Hippocampal formation (tissue), 2 donors: ENCODE data around the gene SYNM.
A peak's percentile ranks its signal among the peaks of the same experiment; 100 is the strongest.
"Not testable (repeated sequence)": the region's sequence is repeated elsewhere in the genome, so short reads cannot be mapped to it uniquely, and the experiment has no call there.

Source experiments
- DNase-seq, 2 donors: peaks; one replicate each; lab custom pipeline; 2025; lab: John Stamatoyannopoulos, UW

Gene SYNM, protein sequence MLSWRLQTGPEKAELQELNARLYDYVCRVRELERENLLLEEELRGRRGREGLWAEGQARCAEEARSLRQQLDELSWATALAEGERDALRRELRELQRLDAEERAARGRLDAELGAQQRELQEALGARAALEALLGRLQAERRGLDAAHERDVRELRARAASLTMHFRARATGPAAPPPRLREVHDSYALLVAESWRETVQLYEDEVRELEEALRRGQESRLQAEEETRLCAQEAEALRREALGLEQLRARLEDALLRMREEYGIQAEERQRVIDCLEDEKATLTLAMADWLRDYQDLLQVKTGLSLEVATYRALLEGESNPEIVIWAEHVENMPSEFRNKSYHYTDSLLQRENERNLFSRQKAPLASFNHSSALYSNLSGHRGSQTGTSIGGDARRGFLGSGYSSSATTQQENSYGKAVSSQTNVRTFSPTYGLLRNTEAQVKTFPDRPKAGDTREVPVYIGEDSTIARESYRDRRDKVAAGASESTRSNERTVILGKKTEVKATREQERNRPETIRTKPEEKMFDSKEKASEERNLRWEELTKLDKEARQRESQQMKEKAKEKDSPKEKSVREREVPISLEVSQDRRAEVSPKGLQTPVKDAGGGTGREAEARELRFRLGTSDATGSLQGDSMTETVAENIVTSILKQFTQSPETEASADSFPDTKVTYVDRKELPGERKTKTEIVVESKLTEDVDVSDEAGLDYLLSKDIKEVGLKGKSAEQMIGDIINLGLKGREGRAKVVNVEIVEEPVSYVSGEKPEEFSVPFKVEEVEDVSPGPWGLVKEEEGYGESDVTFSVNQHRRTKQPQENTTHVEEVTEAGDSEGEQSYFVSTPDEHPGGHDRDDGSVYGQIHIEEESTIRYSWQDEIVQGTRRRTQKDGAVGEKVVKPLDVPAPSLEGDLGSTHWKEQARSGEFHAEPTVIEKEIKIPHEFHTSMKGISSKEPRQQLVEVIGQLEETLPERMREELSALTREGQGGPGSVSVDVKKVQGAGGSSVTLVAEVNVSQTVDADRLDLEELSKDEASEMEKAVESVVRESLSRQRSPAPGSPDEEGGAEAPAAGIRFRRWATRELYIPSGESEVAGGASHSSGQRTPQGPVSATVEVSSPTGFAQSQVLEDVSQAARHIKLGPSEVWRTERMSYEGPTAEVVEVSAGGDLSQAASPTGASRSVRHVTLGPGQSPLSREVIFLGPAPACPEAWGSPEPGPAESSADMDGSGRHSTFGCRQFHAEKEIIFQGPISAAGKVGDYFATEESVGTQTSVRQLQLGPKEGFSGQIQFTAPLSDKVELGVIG (N-terminal part only)

DNA sequence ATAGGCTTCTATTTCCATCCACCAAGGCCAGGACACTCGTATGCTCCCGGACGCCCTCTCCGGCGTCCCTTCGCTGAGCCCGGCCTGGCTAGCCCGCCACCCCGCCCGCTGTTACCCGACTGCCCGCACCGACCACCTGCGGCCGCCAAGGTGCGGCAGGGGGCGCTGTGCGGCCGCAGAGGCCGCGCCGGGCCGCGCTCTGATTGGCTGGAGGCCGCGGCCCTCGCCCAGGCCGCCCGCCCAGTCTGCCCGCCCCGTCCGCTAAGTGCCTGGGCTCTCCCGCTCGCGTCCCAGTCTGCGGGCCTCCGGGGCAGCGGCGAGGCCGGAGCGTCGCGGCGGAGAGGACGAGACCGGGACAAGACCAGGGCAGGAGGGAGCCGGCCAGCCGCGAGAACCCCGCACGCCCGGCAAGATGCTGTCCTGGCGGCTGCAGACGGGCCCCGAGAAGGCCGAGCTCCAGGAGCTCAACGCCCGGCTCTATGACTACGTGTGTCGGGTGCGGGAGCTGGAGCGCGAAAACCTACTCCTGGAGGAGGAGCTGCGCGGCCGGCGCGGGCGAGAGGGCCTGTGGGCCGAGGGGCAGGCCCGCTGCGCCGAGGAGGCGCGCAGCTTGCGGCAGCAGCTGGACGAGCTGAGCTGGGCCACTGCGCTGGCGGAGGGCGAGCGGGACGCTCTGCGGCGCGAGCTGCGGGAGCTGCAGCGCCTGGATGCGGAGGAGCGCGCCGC lies at the start of gene SYNM:
SYNM (plus strand) TSS at position 293 of the 726 bp plus-strand sequence; CDS start at position 413, 120 bp downstream.
- DNase-seq = peak; percentile 70 to 83

DNA sequence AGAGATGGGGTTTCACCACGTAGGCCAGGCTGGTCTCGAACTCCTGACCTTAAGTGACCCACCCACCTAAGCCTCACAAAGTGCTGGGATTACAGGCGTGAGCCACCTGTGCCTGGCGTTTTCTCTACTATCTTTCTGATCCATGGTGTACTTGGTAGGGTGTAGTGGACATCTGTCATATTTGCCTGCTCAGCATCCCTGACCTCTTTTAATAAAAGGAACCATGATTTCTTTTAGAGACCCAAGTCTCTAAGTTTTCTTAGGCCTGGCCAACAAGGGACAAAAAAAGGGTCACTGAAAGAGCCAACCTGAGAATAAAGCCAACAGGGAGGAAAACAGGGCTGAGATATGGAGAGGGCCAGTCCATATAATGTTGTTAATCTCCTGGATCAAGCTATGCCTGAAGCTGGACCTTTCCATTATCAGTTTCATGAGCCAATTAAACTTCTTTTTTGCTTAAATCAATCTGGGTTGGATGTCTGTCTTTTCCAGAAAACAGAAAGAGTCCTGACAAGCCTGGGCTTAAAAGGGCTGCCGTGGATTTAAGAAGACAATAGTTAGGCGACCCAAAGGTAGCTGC lies 49.2 kb upstream of the SYNM start:
- DNase-seq = no peak

DNA sequence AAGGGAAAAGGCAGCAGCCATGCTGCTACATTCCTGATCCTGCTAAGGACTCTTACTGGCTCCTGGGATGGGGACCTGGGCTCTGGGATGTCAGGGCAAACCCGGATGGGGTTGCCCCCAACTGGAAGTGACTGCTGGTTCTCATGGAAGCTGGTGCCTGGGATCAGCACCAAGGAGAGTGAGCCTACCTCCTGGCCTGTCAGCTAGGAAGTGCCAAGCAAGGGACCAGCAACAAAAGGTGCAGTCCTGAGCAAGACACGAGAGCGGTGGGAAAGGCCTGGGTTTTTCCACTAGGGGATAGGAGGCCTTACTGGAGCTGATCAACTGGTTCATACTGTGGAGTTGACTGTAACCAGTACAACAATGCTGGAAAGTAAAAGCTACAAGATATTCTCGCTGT lies 47.9 kb upstream of the SYNM start:
- DNase-seq = no peak

DNA sequence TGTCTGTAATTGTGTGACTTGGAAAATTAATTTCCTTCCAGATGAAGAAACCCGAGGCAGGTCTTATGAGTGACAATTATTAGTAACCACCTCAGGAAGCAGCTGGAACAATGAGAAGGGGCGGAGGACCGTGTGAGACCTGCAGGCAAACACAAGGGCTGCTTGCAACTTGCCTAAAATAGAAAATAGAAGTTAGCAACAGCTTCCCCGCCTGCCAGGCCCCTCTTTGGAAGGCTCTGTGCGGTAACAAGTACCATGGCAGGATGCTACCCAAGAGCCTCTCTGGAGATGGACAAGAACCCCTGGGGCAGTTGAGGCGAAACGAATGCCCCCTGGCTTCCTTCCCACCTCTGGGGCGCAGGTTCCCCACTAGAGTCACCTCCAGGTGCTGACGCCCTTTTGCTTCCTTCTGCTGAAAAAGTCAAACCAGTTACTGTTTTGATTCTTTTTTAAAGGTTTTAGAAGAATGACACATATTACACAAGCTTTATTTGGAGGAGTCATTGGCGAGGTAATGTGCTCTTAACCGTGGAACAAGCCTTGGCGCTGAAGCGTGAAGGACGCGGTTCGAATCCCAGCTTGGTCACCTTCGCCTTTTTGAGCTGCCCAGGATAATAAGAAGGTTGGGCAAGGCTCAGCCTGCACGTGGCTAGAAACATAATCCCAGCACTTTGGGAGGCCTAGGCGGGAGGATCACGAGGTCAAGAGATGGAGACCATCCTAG lies 47.0 kb upstream of the SYNM start:
- no peak for DNase-seq

DNA sequence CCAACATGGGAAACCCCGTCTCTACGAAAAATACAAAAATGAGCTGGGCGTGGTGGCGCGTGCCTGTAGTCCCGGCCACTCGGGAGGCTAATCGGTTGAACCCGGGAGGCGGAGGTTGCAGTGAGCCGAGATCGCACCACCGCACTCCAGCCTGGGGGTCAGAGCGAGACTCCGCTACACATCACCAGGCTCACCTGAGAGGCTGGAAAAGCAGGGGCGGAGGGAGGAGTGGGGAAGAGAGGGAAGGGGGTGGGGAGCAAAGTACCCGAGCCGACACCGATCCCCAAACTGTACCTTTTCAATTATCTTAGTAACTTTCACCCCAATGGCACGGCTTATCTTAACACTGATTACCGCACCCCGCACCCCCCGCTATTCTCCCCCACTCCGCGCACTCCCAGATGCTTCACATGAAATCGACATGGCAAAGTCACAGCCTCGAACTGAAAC lies 46.4 kb upstream of the SYNM start:
- no peak for DNase-seq

DNA sequence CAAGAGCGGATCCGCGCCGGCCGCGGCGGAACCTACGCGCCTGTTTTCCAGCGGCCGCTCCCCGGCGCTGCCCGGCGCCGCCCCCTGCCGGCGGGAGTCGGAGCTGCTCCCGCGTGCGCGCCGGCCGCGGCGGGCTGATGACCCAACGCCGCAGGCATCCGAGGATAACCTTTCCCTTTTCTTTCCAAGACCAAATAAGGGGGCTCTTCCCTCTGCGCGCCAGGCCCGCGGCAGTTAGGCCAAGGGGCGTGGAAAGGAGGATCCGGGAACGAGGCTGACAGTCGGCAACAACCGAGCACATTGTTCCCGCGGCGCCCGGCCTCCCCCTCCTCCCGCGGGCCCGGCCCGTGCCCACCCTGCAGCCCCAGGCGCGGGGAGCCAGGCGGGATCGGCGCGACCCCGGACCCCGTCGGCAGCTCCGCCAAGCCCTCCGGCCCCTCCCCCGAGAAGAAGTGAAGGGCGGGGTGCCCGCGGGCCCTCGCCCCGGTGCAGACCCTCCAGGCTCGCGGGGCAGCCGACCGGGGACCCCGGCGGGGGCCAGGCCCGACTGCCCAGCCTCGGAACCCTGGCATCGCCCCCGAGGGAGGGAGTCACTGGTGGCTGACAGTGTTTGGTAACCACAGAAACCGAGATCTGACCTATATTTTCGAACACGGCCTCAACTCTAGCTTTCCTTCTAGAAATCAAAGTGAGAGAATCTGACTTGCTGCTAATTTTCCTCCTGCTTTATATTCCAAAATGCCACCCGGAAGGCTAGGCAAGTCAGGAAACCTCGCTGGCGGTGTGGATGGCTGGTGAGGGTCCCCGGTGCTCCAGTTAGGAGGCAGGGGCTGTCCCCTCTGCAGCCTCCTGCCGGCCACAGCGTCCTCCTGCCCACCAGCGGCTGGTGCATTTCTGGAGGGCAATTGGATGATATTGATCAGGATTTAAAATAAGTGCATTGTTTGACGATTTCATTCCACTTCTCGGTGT lies 45.6 kb upstream of the SYNM start:
- DNase-seq = peak; percentile 39 to 56

DNA sequence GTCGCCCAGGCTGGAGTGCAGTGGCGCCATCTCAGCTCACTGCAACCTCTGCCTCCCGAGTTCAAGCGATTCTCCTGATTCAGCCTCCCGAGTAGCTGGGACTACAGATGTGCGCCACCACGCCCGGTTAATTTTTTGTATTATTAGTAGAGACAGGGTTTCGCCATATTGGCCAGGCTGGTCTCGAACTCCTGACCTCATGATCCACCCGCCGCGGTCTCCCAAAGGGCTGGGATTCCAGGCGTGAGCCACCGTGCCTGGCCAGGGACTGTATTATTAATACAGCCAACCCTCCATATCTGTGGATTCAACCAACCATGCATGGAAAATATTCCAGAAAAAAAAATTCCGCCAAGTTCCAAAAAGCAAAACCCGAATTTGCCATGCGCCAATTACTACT lies 44.7 kb upstream of the SYNM start:
- DNase-seq = not testable (repeated sequence)

DNA sequence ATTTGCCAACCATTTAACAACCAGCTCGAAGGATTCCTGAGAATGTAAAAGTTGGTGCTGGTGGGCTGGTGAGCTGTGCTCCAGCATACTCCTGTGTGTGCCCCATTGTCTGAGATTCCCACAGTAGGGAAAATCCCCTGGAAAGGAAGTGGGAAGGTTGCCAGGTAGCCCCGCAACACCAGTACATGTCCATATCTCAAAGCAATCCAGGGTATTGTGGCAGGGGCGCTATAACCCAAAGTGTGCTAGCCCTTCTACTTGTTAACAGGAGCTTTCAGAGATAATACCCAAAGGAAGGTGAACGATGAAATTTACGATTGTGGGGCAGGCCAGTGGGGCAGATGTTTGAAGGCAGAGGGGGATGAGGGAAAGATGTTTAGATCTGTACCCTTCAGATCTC lies 42.7 kb upstream of the SYNM start:
- no peak for DNase-seq

DNA sequence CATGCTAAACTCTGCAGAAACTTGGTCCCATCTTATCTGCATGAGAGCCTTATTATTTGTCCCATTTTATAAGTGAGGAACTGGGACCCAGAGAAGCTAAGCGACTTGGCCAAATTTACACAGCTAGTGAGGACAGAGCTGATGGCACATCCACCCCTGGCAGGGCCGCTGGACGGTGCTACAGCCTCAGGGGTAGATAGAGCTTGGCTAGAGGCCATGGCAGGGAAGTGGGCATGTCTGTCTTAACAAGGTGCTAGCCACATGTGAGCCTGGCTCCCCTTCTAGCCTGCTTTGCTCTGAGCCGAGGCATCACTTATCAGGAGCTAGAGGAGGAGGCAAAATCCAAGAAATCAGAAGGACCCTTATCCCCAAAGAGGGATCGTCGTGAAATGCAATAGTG lies 36.7 kb upstream of the SYNM start:
- no peak for DNase-seq

DNA sequence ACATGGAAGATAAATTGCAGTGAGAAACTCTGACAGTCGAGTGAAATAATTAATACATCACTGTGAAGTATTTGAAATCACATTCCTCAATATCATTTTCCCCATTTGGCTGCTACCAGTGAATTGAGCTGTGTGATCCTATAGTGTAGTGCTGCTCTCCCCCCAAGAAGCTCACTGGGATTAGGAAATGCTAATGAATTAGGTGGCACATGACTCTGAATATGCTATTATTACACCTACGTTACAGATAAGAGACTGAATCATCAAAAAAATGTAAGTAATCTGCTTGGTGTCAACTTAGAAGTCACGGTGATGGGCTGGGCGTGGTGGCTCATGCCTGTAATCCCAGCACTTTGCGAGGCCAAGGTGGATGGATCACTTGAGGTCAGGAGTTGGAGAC lies 34.7 kb upstream of the SYNM start:
- no peak for DNase-seq

DNA sequence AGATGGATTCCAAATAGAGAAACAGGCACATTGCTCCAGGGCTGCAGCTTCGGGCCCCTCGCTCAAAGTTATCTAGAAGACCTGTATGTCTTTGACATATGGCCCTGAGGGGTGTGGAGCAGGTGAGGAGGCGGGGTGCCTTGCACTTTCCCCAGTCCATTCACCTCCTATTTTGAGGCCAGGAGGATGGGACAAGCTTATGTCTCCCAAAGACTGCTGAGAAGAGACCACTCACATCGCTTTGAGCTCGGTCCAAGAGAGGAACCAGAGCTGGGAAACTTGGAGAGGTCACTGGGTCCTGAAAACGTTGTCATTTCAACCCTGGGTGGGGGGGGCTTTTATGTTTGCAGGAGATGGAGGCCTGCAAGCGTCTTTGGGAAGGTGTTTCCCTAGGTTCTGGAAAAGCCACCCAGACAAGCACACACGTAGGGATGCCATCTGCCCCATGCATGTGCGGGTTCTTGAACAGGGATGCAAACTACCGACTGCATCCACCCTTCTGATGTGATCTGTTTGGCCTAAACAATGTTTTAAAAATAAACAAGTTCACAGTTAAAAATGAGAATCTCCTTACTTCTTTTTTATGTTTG lies 33.7 kb upstream of the SYNM start:
- DNase-seq = no peak

DNA sequence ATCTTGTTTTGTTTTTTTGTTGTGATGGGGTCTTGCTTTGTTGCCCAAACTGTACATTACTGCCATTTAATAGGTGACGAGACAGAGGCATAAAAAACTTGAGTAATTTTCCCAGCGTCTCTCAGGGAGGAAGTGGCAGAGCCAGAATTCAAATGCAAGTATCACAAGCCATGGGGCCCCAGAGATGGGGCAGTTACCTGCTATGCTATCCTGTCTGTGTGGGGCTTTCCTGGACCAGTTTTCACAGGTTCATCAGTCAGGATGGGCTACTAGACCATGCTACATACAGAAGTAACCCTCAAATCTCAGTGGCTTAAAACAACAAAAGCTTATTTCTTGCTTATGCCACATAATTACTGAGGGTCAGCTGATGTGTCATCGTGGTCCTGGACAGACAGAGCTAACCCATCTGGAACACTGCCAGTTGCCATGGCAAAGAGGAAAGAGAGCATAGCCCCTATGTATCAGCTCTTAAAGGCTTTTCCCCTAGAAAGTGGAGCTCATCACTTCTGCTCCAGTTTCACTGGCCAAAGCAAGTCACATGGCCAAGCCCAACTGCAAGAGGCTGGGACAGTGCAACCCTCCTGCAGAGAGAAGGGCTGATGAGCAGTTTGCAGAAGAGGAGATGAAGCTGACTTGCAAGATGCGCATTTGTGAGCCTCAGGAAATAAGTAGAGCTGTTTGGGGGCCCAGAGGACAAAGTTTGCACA lies 31.7 kb upstream of the SYNM start:
- DNase-seq = no peak

DNA sequence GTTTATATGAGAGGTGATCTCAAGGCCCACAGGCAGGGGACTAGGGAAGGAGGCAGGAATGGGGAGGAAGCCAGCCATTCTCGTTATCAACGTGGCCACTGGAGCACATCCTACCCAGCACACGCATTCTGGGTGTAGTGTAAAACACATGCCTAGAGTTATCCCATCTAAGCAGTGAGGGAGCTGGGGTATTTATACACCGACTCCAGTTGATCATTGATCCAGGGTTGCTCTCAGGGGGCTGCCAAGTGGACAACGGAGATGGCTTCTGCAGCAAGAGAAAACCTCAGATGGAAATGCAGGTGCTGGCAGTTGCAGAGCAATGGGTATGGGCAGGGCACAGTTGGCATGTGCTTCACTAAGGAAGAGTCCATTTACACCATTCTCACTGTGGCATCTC lies 30.4 kb upstream of the SYNM start:
- DNase-seq = no peak

DNA sequence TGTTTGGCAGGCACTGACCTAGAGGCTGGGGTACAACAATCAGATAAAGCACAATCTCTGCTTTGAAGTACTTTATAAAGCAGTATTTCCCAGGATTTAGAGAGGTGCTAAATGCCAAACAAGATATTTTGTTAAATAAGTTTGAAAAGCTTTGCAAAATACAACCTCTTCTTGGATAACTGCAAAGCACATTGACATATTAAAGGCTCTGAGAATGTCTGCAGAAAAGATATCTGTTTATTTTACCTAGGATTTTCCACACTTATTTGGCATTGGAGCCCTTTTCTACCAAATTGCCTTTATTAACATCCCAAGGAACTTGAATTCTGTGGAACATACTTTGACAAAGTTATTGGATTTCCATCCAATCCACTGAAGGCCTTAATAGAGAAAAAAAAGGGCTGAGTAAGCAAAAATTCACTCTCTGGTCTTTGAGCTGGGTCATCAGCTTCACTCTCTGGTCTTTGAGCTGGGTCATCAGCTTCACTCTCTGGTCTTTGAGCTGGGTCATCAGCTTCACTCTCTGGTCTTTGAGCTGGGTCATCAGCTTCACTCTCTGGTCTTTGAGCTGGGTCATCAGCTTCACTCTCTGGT lies 29.7 kb upstream of the SYNM start:
- not testable (repeated sequence) for DNase-seq

DNA sequence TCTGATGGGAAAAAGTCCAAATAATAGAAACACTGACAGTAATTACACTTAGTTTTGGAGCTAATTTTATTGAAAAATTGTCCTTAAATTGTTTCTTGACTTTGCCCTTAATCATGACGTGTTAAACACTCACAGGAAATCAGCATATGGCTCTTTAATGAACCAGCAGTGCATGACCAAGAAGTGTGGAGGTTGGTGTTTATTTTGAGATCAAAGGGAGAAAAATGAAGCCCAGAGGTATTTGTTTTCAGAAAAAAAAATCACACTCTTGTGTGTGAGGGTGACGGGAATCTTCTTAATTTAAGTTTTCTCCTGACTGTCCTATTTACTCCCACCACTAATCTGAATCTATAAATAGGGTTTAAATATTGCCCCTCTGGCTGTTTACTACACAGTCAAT lies 28.8 kb upstream of the SYNM start:
- DNase-seq = no peak

DNA sequence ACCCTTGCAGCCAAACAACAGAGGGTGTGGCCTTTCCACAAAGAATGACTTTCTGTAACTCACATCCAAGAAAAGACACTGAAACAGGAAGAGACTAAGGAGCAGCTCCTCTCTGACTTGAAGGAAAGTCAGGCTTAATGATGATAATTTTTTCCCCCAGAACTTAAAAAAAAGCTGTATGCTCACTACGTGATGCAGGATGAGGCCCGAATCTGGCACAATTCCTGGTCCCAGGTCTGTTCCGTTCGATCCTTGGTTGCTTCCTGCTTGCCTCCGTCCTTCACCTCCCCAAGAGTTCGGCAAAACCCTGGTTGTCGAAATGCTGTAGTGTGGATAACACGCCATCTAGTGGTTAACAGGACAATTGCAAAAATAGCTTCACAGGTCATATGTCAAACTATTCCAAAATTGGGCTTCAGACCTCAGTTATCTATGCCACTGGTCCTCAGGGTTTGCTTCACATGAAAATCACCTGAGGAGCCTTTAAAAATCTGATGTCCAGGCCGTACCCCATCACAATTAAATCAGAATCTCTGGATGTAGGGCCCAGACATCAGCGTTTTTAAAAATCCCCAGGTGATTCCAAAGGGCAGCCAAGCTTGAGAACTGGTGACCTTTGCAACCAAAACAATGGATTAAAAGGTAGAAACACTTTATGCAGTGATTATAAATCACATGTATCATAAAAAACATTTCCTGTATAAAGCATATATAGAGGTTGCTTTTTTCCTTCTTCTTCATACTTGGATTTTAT lies 28.1 kb upstream of the SYNM start:
- DNase-seq = peak; percentile 17 to 75

DNA sequence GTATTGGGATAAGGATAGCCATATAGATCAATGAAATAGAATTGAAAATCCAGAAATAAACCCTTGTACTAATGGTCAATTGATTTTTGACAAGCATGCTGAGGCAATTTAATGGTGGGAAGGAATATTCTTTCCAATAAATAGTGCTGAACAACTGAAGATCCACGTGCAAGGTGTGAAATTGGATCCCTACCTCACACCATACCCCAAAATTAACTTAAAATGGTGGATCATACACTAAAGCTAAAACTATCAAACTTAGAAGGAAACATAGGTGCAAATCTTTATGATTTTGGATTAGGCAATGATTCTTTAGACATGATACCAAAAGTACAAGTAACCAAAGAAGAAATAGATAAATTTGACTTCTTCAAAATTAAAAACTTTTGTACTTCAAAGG lies 22.1 kb upstream of the SYNM start:
- no peak for DNase-seq
